ENCODE data around the gene RBL2. TPM values are rescaled to one million over a fixed set of nuclear protein-coding genes. Genes with fewer than 3 reads are reported as not detected.

Gene RBL2
- total and polyA plus RNA-seq, 2 donors (not counting 1 experiment from before 2014, with no cell fraction given) = 70.7 to 171 TPM

DNA sequence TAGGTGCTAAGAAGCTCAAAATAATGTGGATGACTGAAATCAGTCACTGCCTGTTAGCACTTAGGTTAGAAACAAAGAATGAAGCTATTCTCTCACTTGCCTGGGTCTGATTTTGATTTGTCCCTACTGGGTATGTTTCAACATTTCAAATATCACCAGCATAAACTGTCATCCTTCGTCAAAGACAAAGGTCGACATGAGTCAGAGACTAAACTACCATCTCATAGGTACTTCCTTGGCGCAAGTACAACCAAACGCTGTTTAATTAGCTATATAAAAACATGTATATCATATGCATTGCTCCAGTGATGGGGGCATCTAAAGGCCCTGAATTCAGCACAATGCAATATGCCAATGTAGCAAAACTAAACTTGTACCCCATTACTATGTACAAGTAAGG, 64.7 kb downstream of the RBL2 start:
- no CpG with 5 or more reads among the region's 4 CpGs for WGBS (ENCODE audit: insufficient coverage)
- Histone ChIP-seq H3K9me3 (ENCODE audit: control extremely low read depth in 1 of 3, control insufficient read depth in 2 of 3, insufficient read depth in 1 of 3, low read length in 2 of 3) (no peaks in the 10 kb centered on the region), H3K4me2 (replicated peaks; ENCODE audit: low read depth, low read length, poor library complexity, severe bottlenecking) (no peak overlapping the region), H2AFZ (ENCODE audit: insufficient read depth, low read depth, low read length, poor library complexity, severe bottlenecking) (no peak overlapping the region), H3K4me1 (ENCODE audit: control insufficient read depth in 2 of 2, insufficient read depth in 2 of 2, low read length in 2 of 2) (peaks cover 10 to 12% of the 10 kb centered on the region in 2 donors), H3K36me3 (replicated peaks in 1 of 2; ENCODE audit: control extremely low read depth in 1 of 2, control insufficient read depth in 1 of 2, extremely low read depth in 1 of 2, insufficient read depth in 2 of 2, low read length in 1 of 2) (peaks cover 0 to 42% of the 10 kb centered on the region in 2 experiments), H3K9ac (ENCODE audit: low read length) (no peak overlapping the region), H3K4me3 (ENCODE audit: control extremely low read depth in 1 of 5, extremely low read depth in 1 of 5, insufficient read depth in 1 of 5, low read depth in 2 of 5, low read length in 4 of 5) (no peak overlapping the region), H3K27me3 (replicated peaks in 1 of 4; ENCODE audit: control extremely low read depth in 1 of 4, control insufficient read depth in 3 of 4, insufficient read depth in 4 of 4, low read length in 3 of 4) (no peaks in the 10 kb centered on the region), H3K79me2 (ENCODE audit: control insufficient read depth, insufficient read depth, low read length) (peaks cover 20% of the 10 kb centered on the region), H3K27ac (ENCODE audit: low read length in 2 of 2) (no peak overlapping the region), H4K20me1 (ENCODE audit: control insufficient read depth, insufficient read depth, low read length, poor library complexity, severe bottlenecking) (no peaks in the 10 kb centered on the region)
- DNase-seq = no peak
- no peak for ATAC-seq (ENCODE audit: low read depth)
- POLR2A ChIA-PET = no interaction called here
- Mint-ChIP-seq H3K4me3 (no peak overlapping the region), H3K4me1 (peaks cover 24% of the 10 kb centered on the region), H3K27ac (no peak overlapping the region), H3K9me3 (ENCODE audit: insufficient read depth) (no peaks in the 10 kb centered on the region), H3K27me3 (no peaks in the 10 kb centered on the region)
- TF ChIP-seq EZH2 (IDR thresholded peaks at IDR 0.05; ENCODE audit: borderline replicate concordance, insufficient read depth, low read depth, low read length, poor library complexity, severe bottlenecking) (no peak), CTCF (IDR thresholded peaks at IDR 0.05) (no peak)
- intact Hi-C loops (cut with micrococcal nuclease) = no loop called here
- CTCF ChIA-PET = no interaction called here

GRCh38 chr16:53501216-53501859, 67.1 kb downstream of the RBL2 start:
- Histone ChIP-seq H3K4me3 (ENCODE audit: control extremely low read depth in 1 of 5, extremely low read depth in 1 of 5, insufficient read depth in 1 of 5, low read depth in 2 of 5, low read length in 4 of 5) (no peak overlapping the region), H3K79me2 (ENCODE audit: control insufficient read depth, insufficient read depth, low read length) (peaks cover 20% of the 10 kb centered on the region), H4K20me1 (ENCODE audit: control insufficient read depth, insufficient read depth, low read length, poor library complexity, severe bottlenecking) (no peaks in the 10 kb centered on the region), H3K9ac (ENCODE audit: low read length) (no peak overlapping the region), H3K27ac (ENCODE audit: low read length in 2 of 2) (no peak overlapping the region), H2AFZ (ENCODE audit: insufficient read depth, low read depth, low read length, poor library complexity, severe bottlenecking) (no peak overlapping the region), H3K4me1 (ENCODE audit: control insufficient read depth in 2 of 2, insufficient read depth in 2 of 2, low read length in 2 of 2) (peaks cover 18 to 21% of the 10 kb centered on the region in 2 donors), H3K36me3 (replicated peaks in 1 of 2; ENCODE audit: control extremely low read depth in 1 of 2, control insufficient read depth in 1 of 2, extremely low read depth in 1 of 2, insufficient read depth in 2 of 2, low read length in 1 of 2) (peaks cover 0 to 22% of the 10 kb centered on the region in 2 experiments), H3K4me2 (replicated peaks; ENCODE audit: low read depth, low read length, poor library complexity, severe bottlenecking) (peak overlapping the region; percentile 96), H3K9me3 (ENCODE audit: control extremely low read depth in 1 of 3, control insufficient read depth in 2 of 3, insufficient read depth in 1 of 3, low read length in 2 of 3) (no peaks in the 10 kb centered on the region), H3K27me3 (replicated peaks in 1 of 4; ENCODE audit: control extremely low read depth in 1 of 4, control insufficient read depth in 3 of 4, insufficient read depth in 4 of 4, low read length in 3 of 4) (no peaks in the 10 kb centered on the region)
- ChIA-PET CTCF (no interaction called here), POLR2A (no interaction called here)
- intact Hi-C loops (cut with micrococcal nuclease) = loop anchor here (5.0 kb wide), 1 partner anchor 439 kb away; no protein-coding TSS in a partner anchor
- H3K4me1 Mint-ChIP-seq = peaks cover 31% of the 10 kb centered on the region
- ATAC-seq (ENCODE audit: low read depth) (no peak), DNase-seq (no peak)
- H3K27me3 Mint-ChIP-seq = no peaks in the 10 kb centered on the region
- no peak for TF ChIP-seq CTCF (IDR thresholded peaks at IDR 0.05)
- no peak for TF ChIP-seq EZH2 (IDR thresholded peaks at IDR 0.05; ENCODE audit: borderline replicate concordance, insufficient read depth, low read depth, low read length, poor library complexity, severe bottlenecking)
- H3K27ac Mint-ChIP-seq = no peak overlapping the region
- WGBS (ENCODE audit: insufficient coverage) = 93% methylated on average over 8 of the region's 9 CpGs
- peak overlapping the region; percentile 95 for H3K4me3 Mint-ChIP-seq
- H3K9me3 Mint-ChIP-seq (ENCODE audit: insufficient read depth) = no peaks in the 10 kb centered on the region

Data from B cell (primary cell).